Measurements from ENCODE around the gene GREM2.

GRCh38 chr1:240589585-240590110 lies 22.3 kb downstream of the GREM2 start:
- no peak for TF ChIP-seq EZH2 (IDR thresholded peaks at IDR 0.05)
- no peak for TF ChIP-seq POLR2AphosphoS5 (IDR thresholded peaks at IDR 0.05; ENCODE audit: borderline replicate concordance, low read depth, low read length)
- TF ChIP-seq FOXP2 (optimal IDR thresholded peaks at IDR 0.05; ENCODE audit: control extremely low read depth, extremely low read length, insufficient read depth) = no peak

Measured in SK-N-MC (cell line).